Mucosa of descending colon (tissue), 3 donors: ENCODE results near the gene RDM1. TPM values are rescaled to one million over a fixed set of nuclear protein-coding genes. Genes with fewer than 3 reads are reported as not detected.

Source experiments
- ATAC-seq: fragments of 200-7000 bp; cut with Tn5 transposase; one replicate; pipeline ENCODE4 v1.9.1; 2020; ENCODE audit warnings: mild to moderate bottlenecking, moderate library complexity
- DNase-seq, 3 donors: peaks; one replicate each; pipeline ENCODE4 v3.0.0-alpha.2; 2020
- H3K36me3 ChIP-seq: fragments of 200-600 bp; one replicate; pipeline ENCODE4 v1.8.0; 2021; ENCODE audit warnings: low read depth, mild to moderate bottlenecking
- H3K4me1 ChIP-seq: fragments of 200-600 bp; one replicate; pipeline ENCODE4 v1.8.0; 2021; ENCODE audit warnings: low read depth, mild to moderate bottlenecking
- H3K4me3 ChIP-seq: fragments of 200-600 bp; one replicate; pipeline ENCODE4 v1.8.0; 2021; ENCODE audit warnings: mild to moderate bottlenecking
- H3K9me3 ChIP-seq: fragments of 200-600 bp; one replicate; pipeline ENCODE4 v1.8.0; 2021; ENCODE audit warnings: mild to moderate bottlenecking
- intact Hi-C, 2 donors: fragments of 100-400 bp; cut with DNase I in 1 of 2; cut with micrococcal nuclease in 1 of 2; formaldehyde crosslinking; loops; one replicate each; pipeline versions ENCODE4 v1.11.0 to v1.11.1; 2022; cut with DNase I, micrococcal nuclease
- total RNA-seq, 3 donors: library from RNA; stranded (reverse); fragmentation: NEBNext Ultra II Directional in 2 of 3; extraction: Animal tissue kit (Norgen Biotek cat#: 25700) in 2 of 3; gene quantifications; one replicate each; pipeline versions ENCODE4 v1.2.1 to v1.2.4, GENCODE V29; 2021 to 2023
- TF ChIP-seq, protein P1 (sequence below): fragments of 200-600 bp; IDR thresholded peaks from one replicate; pipeline ENCODE4 v1.8.0; 2022; ENCODE audit warnings: antibody characterized with exemption, mild to moderate bottlenecking
- donor health status: DM: no; HTN: no; CAD: no; lungs with moderate emphysema.
- donor health status: DM: no; HTN: no; CAD: no.
- donor health status: DM: no; HTN: yes; CAD: no.

The RDM1 gene
- total RNA-seq, 3 donors from 2014 or later = 1.3 to 3.1 TPM; not detected in 1

DNA sequence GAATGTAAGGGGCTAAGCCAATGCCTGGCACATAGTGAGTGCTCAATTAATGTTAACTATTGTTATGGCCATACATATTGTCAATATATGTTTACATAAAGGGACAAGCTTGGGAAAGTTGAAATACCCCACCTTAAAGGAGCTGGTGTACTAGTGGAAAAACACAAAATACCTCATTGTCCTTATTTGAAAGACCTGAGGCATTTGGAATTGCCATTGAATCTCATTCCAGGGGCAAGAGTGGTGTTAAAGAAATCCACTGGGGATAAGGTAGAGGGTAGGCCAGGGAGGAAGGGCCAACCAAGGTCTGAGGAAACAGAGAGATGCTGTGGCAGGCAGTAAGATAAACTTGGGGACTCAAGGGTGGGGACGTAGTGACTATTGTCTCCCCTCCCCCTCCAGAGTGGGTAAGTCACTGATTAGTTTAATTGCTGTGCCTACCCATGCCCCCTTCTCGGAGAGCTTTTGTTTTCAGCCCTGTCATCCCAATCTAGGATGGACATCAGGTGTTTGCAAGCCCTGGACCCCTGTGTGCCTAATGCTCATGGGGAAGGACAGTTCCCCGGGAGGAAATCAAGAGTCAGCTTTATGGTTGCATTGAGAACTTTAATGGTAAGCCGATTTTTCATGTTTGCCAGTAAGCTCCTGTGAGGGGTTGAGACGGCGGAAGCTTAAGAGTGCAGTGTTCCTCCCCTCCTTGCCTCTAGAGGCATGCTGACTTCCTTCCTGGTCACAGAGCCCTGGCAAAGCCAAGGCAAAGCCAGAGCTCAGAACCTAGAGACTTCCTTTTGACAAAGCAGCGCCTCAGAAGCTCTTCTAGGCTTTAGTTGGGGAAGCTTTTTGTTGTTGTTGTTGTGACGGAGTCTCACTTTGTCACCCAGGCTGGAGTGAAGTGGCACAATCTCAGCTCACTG, 59.4 kb downstream of the RDM1 start:
- no peak for DNase-seq
- Histone ChIP-seq H3K9me3 (no peaks in the 10 kb centered on the region), H3K4me1 (no peaks in the 10 kb centered on the region), H3K4me3 (no peak overlapping the region), H3K36me3 (no peaks in the 10 kb centered on the region)
- intact Hi-C loops = no loop called here
- no peak for ATAC-seq
- TF ChIP-seq, protein P1, sequence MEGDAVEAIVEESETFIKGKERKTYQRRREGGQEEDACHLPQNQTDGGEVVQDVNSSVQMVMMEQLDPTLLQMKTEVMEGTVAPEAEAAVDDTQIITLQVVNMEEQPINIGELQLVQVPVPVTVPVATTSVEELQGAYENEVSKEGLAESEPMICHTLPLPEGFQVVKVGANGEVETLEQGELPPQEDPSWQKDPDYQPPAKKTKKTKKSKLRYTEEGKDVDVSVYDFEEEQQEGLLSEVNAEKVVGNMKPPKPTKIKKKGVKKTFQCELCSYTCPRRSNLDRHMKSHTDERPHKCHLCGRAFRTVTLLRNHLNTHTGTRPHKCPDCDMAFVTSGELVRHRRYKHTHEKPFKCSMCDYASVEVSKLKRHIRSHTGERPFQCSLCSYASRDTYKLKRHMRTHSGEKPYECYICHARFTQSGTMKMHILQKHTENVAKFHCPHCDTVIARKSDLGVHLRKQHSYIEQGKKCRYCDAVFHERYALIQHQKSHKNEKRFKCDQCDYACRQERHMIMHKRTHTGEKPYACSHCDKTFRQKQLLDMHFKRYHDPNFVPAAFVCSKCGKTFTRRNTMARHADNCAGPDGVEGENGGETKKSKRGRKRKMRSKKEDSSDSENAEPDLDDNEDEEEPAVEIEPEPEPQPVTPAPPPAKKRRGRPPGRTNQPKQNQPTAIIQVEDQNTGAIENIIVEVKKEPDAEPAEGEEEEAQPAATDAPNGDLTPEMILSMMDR = no peak

DNA sequence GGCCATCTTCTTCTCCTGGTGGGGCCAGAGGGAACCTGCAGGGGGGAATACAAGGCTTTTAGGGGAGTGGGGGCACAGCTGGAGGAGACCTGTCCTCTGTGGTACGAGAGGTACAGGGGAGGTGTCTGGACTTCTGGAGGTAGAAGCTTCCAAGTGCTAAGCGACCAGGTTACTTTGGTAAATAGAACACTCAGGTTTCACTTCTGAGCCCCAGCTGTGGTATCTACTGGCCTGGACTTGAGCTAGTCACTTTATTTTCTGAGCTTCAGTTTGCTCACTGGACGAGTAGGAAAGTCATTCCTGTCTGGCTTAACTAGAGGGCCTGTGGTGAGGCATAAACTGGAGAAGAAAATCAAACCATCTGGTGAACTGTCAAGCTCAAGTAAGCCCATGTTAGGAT, 61.8 kb downstream of the RDM1 start, which contains the start of gene HEATR9:
Gene HEATR9 (minus strand): TSS at position 155 of the 400 bp plus-strand sequence. CDS start 149 bp downstream, at position 6.
- no peaks in the 10 kb centered on the region for H3K4me1 ChIP-seq
- ATAC-seq (no peak), DNase-seq (no peak)
- H3K4me3 ChIP-seq = no peak within 1 kb of the TSS
- TF ChIP-seq, protein P1 = no peak
- no peaks in the 10 kb centered on the region for H3K9me3 ChIP-seq
- H3K36me3 ChIP-seq = no peaks in the 10 kb centered on the region
- intact Hi-C loops = no loop called here

Other genes starting within 250 kb of the RDM1 start
- 1 to 10 TPM in 1 of 3 donors, under 1 TPM in 1, not detected in 1; 0.65 to 4.6 TPM for gene RASL10B, start 199.1 kb downstream of the RDM1 start, total RNA-seq
- gene GAS2L2, start 177.5 kb downstream of the RDM1 start, total RNA-seq = not detected
- not detected for gene C17orf50, start 169.9 kb downstream of the RDM1 start, total RNA-seq
- gene MMP28, start 135.1 kb downstream of the RDM1 start, total RNA-seq = 10 to 100 TPM; 31.0 to 82.4 (median 43.7) TPM
- 100 to 1,000 TPM; 131 to 165 (median 159) TPM for gene TAF15, start 121.3 kb downstream of the RDM1 start, total RNA-seq
- not detected for gene HEATR9, start 61.9 kb downstream of the RDM1 start, total RNA-seq
- 10 to 100 TPM in 2 of 3 donors, 1 to 10 TPM in 1; 8.4 to 20.6 (median 13.7) TPM for gene CCL5, start 50.4 kb downstream of the RDM1 start, total RNA-seq
- gene LYZL6, start 12.9 kb upstream of the RDM1 start, total RNA-seq = not detected
- under 1 TPM in 2 of 3 donors, not detected in 1; 0.20 to 0.44 TPM for gene CCL16, start 50.7 kb upstream of the RDM1 start, total RNA-seq
- 1 to 10 TPM; 4.0 to 7.2 (median 6.2) TPM for gene CCL14, start 56.0 kb upstream of the RDM1 start, total RNA-seq
- 10 to 100 TPM; 19.8 to 79.4 (median 59.7) TPM for gene CCL15, start 70.8 kb upstream of the RDM1 start, total RNA-seq
- 1 to 10 TPM; 1.3 to 5.2 (median 3.3) TPM for gene CCL23, start 87.2 kb upstream of the RDM1 start, total RNA-seq
- gene CCL18, start 133.5 kb upstream of the RDM1 start, total RNA-seq = 1 to 10 TPM; 1.0 to 7.3 (median 2.3) TPM
- 1 to 10 TPM; 1.5 to 4.3 (median 4.1) TPM for gene CCL3, start 159.4 kb upstream of the RDM1 start, total RNA-seq
- gene CCL4, start 173.1 kb upstream of the RDM1 start, total RNA-seq = 1 to 10 TPM; 3.7 to 8.8 (median 4.1) TPM
- gene TBC1D3B, start 245.9 kb upstream of the RDM1 start, total RNA-seq = 10 to 100 TPM in 2 of 3 donors, 1 to 10 TPM in 1; 8.0 to 12.9 (median 10.8) TPM